SK-N-SH (cell line): ENCODE data around the gene IQSEC3. TPM values are rescaled to one million over a fixed set of nuclear protein-coding genes. Genes with fewer than 3 reads are reported as not detected.

Experiments used
- CTCF ChIA-PET: fragments of 300-600, 350-600 bp; formaldehyde crosslinking; extraction: SDS; loops from one replicate; lab custom pipeline; 2021; lab: Yijun Ruan, JAX
- POLR2A ChIA-PET: fragments of 350-600 bp; sonication (Branson Sonifier 250); formaldehyde crosslinking; extraction: SDS; loops from one replicate; lab custom pipeline; 2020; ENCODE audit warnings: antibody characterized with exemption, inconsistent platforms; lab: Yijun Ruan, JAX
- DNase-seq: peaks from one replicate; pipeline ENCODE4 v3.0.0; 2012
- H2AFZ ChIP-seq: fragments of 200-600 bp; sonication (generic); 2 replicates; pipeline ENCODE4 v1.8.1; 2016; ENCODE audit warnings: antibody characterized with exemption, mild to moderate bottlenecking, low read depth
- H3F3A ChIP-seq: fragments of 200-600 bp; sonication (generic); replicated peaks from 2 replicates; pipeline ENCODE3; 2016; ENCODE audit warnings: antibody characterized with exemption, mild to moderate bottlenecking; ENCODE audit not compliant: insufficient read depth
- H3K27ac ChIP-seq, 2 experiments: fragments of 200-500 bp in 1 of 2; fragments of 200-600 bp in 1 of 2; sonication (Bioruptor generic) in 1 of 2; sonication (generic), shearing (Covaris generic) in 1 of 2; 2 replicates each; pipeline versions ENCODE4 v1.5.1 to v1.6.1; 2014 to 2016; ENCODE audit warnings: low read depth in 2 of 2, inconsistent platforms in 1 of 2, low read length in 1 of 2, mild to moderate bottlenecking in 1 of 2, mixed read lengths in 1 of 2
- H3K27me3 ChIP-seq: fragments of 200-600 bp; sonication (generic), shearing (Covaris generic); 2 replicates; pipeline ENCODE4 v1.6.1; 2016; ENCODE audit warnings: mixed run types; ENCODE audit not compliant: insufficient read depth
- H3K36me3 ChIP-seq, 2 experiments: fragments of 200-500 bp in 1 of 2; fragments of 200-600 bp in 1 of 2; sonication (Bioruptor generic) in 1 of 2; sonication (generic) in 1 of 2; replicated peaks in 1 of 2; 2 replicates each; pipeline versions ENCODE3 to v1.5.1; 2014 to 2016; ENCODE audit warnings: low read length in 1 of 2, mild to moderate bottlenecking in 1 of 2; ENCODE audit not compliant: insufficient read depth in 2 of 2, control insufficient read depth in 1 of 2
- H3K4me1 ChIP-seq, 2 experiments: fragments of 200-500 bp in 1 of 2; fragments of 200-600 bp in 1 of 2; sonication (Bioruptor generic) in 1 of 2; sonication (generic), shearing (Covaris generic) in 1 of 2; 2 replicates each; pipeline versions ENCODE4 v1.5.1 to v1.6.1; 2014 to 2016; ENCODE audit warnings: low read depth in 1 of 2, low read length in 1 of 2, mixed run types in 1 of 2; ENCODE audit not compliant: insufficient read depth in 2 of 2, control insufficient read depth in 1 of 2
- H3K4me2 ChIP-seq: fragments of 200-600 bp; sonication (generic), shearing (Covaris generic); 2 replicates; pipeline ENCODE4 v1.6.1; 2017; ENCODE audit warnings: mixed run types
- H3K4me3 ChIP-seq, 2 experiments: fragments of 200-500 bp in 1 of 2; fragments of 200-600 bp in 1 of 2; sonication (Bioruptor generic) in 1 of 2; sonication (generic), shearing (Covaris generic) in 1 of 2; 2 replicates each; pipeline versions ENCODE4 v1.5.1 to v1.8.1; 2014 to 2016; ENCODE audit warnings: low read depth in 2 of 2, inconsistent platforms in 1 of 2, low read length in 1 of 2, mild to moderate bottlenecking in 1 of 2, mixed read lengths in 1 of 2, moderate library complexity in 1 of 2
- H3K79me2 ChIP-seq: fragments of 200-600 bp; sonication (generic); 2 replicates; pipeline ENCODE4 v1.8.1; 2017; ENCODE audit warnings: mild to moderate bottlenecking; ENCODE audit not compliant: insufficient read depth
- H3K9ac ChIP-seq: fragments of 200-600 bp; sonication (generic); 2 replicates; pipeline ENCODE4 v1.6.1; 2017; ENCODE audit warnings: mixed run types
- H3K9me2 ChIP-seq: fragments of 200-600 bp; sonication (generic); 2 replicates; pipeline ENCODE4 v1.6.1; 2017; ENCODE audit warnings: mixed run types
- H3K9me3 ChIP-seq: fragments of 200-600 bp; sonication (generic); 2 replicates; pipeline ENCODE4 v1.6.1; 2017; ENCODE audit warnings: mixed run types, mild to moderate bottlenecking, moderate library complexity
- H4K20me1 ChIP-seq: fragments of 200-600 bp; sonication (generic); 2 replicates; pipeline ENCODE4 v1.6.1; 2017; ENCODE audit warnings: mild to moderate bottlenecking, mixed run types; ENCODE audit not compliant: insufficient read depth
- CTCF ChIP-seq: fragments of 200-600 bp; sonication (generic); IDR thresholded peaks from 2 replicates; pipeline ENCODE4 v1.6.1; 2017; ENCODE audit warnings: antibody characterized with exemption, mild to moderate bottlenecking, moderate library complexity
- EZH2phosphoT487 ChIP-seq: fragments of 200-600 bp; sonication (generic); IDR thresholded peaks from 2 replicates; pipeline ENCODE4 v1.6.1; 2017; ENCODE audit warnings: low read depth, mixed run types, mild to moderate bottlenecking, antibody characterized with exemption, moderate library complexity, borderline replicate concordance
- FOXJ3 ChIP-seq: sonication (generic); formaldehyde crosslinking; IDR thresholded peaks from 2 replicates; pipeline ENCODE4 v1.5.1; 2020; ENCODE audit warnings: mild to moderate bottlenecking, missing genetic modification reagents
- FOXM1 ChIP-seq: IDR thresholded peaks from 2 replicates; pipeline ENCODE4 v1.4.0; 2012; ENCODE audit warnings: low read depth, mild to moderate bottlenecking
- IRF3 ChIP-seq: fragments of 150-350 bp; IDR thresholded peaks from 2 replicates; pipeline ENCODE4 v1.6.1; 2016; ENCODE audit warnings: mild to moderate bottlenecking, low read depth, low read length
- JUND ChIP-seq: IDR thresholded peaks from 2 replicates; pipeline ENCODE4 v1.4.0; 2012
- MXI1 ChIP-seq: IDR thresholded peaks from 2 replicates; pipeline ENCODE4 v1.6.1; 2012; ENCODE audit warnings: mild to moderate bottlenecking, low read depth, low read length, improper control_type of control experiment
- PBX3 ChIP-seq: IDR thresholded peaks from 2 replicates; pipeline ENCODE4; 2012
- POLR2AphosphoS5 ChIP-seq: IDR thresholded peaks from 2 replicates; pipeline ENCODE4 v1.6.1; 2012; ENCODE audit warnings: low read depth, low read length
- RAD21 ChIP-seq: IDR thresholded peaks from 2 replicates; pipeline ENCODE4 v1.6.1; 2012; ENCODE audit warnings: mild to moderate bottlenecking, low read length
- RFX5 ChIP-seq: IDR thresholded peaks from 2 replicates; pipeline ENCODE4 v1.6.1; 2012; ENCODE audit warnings: mild to moderate bottlenecking, improper control_type of control experiment, low read length
- RXRA ChIP-seq: IDR thresholded peaks from 2 replicates; pipeline ENCODE4 v1.4.0; 2012; ENCODE audit warnings: low read depth, mild to moderate bottlenecking, borderline replicate concordance
- SIN3A ChIP-seq: IDR thresholded peaks from 2 replicates; pipeline ENCODE4 v1.6.1; 2012; ENCODE audit warnings: low read depth, mild to moderate bottlenecking, low read length, moderate library complexity, borderline replicate concordance
- USF2 ChIP-seq: fragments of 150-350 bp; IDR thresholded peaks from 2 replicates; pipeline ENCODE4 v1.6.1; 2017; ENCODE audit warnings: antibody characterized with exemption, low read length, low read depth, borderline replicate concordance
- WGBS: methylation state at CpG from one replicate; pipeline ENCODE4 v1.1.6; 2017; ENCODE audit warnings: low lambda C conversion rate; 5-methylcytosine and 5-hydroxymethylcytosine counted together
- polyA plus RNA-seq, 3 experiments: library from polyadenylated mRNA; depleted of rRNA; stranded (reverse); fragments of >200 nt; gene quantifications; 2 replicates each; pipeline ENCODE4 v1.2.3, GENCODE V29; 2012

Gene IQSEC3
- polyA plus RNA-seq, 1 of the 3 experiments (the other 2 are of a cell fraction) = 0.02 TPM

- TF ChIP-seq RFX5 (no peak), IRF3 (no peak), RAD21 (no peak), FOXJ3 (no peak)
These were observed 99.3 kb downstream of the IQSEC3 start (continued) for GRCh38 chr12:165862-166368.

GRCh38 chr12:166425-167075 is 100.0 kb downstream of the IQSEC3 start:
- H3F3A ChIP-seq = no peaks in the 10 kb centered on the region
- no peak for DNase-seq
- 81% methylated on average over 11 of the region's 11 CpGs for WGBS
- H3K27me3 ChIP-seq = no peaks in the 10 kb centered on the region
- CTCF ChIA-PET = interaction anchor here (1.3 to 3.0 kb wide), 2 partner anchors 9 to 13 kb away, joined by 4 to 16 read pairs; no protein-coding TSS in a partner anchor
- peaks cover 0 to 25% of the 10 kb centered on the region in 2 experiments; a peak in 2 of 4 replicates for H3K4me1 ChIP-seq
- no peak overlapping the region for H3K4me2 ChIP-seq
- no peaks in the 10 kb centered on the region for H3K9me2 ChIP-seq
- H4K20me1 ChIP-seq = no peaks in the 10 kb centered on the region
- H3K27ac ChIP-seq = no peak overlapping the region; a peak in 1 of 4 replicates
- POLR2A ChIA-PET = no interaction called here
- H3K79me2 ChIP-seq = no peaks in the 10 kb centered on the region
- no peak overlapping the region for H3K4me3 ChIP-seq
- H2AFZ ChIP-seq = no peak overlapping the region
- no peaks in the 10 kb centered on the region for H3K36me3 ChIP-seq
- H3K9ac ChIP-seq = no peak overlapping the region
- TF ChIP-seq CTCF (no peak), RFX5 (no peak), SIN3A (no peak), USF2 (no peak), FOXM1 (no peak), PBX3 (no peak), POLR2AphosphoS5 (no peak), EZH2phosphoT487 (no peak), RXRA (no peak), JUND (no peak), MXI1 (no peak)
- H3K9me3 ChIP-seq = no peaks in the 10 kb centered on the region
